Kidney (tissue), 14 donors: ENCODE data around the gene RELT. TPM values are rescaled to one million over a fixed set of nuclear protein-coding genes. Genes with fewer than 3 reads are reported as not detected.

Experiments
- DNase-seq, 5 donors: peaks; one replicate each; pipeline ENCODE4 v3.0.0-alpha.2; 2013 to 2020
- FAIRE-seq: peaks from 2 replicates; lab custom pipeline; 2012; peaks lifted over from hg19 to GRCh38; lab: Jason Lieb, UNC
- H3K27ac ChIP-seq, 2 donors: one replicate each; pipeline ENCODE4 v1.7.0; 2013; ENCODE audit warnings: low read depth in 2 of 2, low read length in 2 of 2, inconsistent platforms in 1 of 2
- H3K27me3 ChIP-seq: one replicate; pipeline ENCODE4 v1.7.1; 2013; ENCODE audit warnings: low read length, inconsistent platforms; ENCODE audit not compliant: control insufficient read depth, insufficient read depth
- H3K36me3 ChIP-seq, 3 donors: one replicate each; pipeline versions ENCODE4 v1.7.0 to v1.7.1; 2013; ENCODE audit warnings: low read length in 3 of 3, control low read depth in 1 of 3, inconsistent platforms in 1 of 3; ENCODE audit not compliant: insufficient read depth in 3 of 3, control insufficient read depth in 2 of 3
- H3K4me1 ChIP-seq, 3 donors: one replicate each; pipeline versions ENCODE4 v1.7.0 to v1.7.1; 2013; ENCODE audit warnings: low read length in 3 of 3, inconsistent platforms in 1 of 3, low read depth in 1 of 3; ENCODE audit not compliant: control insufficient read depth in 2 of 3, insufficient read depth in 2 of 3
- H3K4me3 ChIP-seq, 3 donors: one replicate each; pipeline versions ENCODE4 v1.7.0 to v1.8.1; 2013; ENCODE audit warnings: low read length in 3 of 3, control low read depth in 1 of 3, inconsistent platforms in 1 of 3
- H3K9ac ChIP-seq, 3 donors: one replicate each; pipeline versions ENCODE4 v1.7.0 to v1.7.1; 2013; ENCODE audit warnings: low read length in 3 of 3, control low read depth in 1 of 3, inconsistent platforms in 1 of 3
- H3K9me3 ChIP-seq, 3 donors: one replicate each; pipeline versions ENCODE4 v1.7.0 to v1.7.1; 2013; ENCODE audit warnings: low read length in 3 of 3, control low read depth in 1 of 3, inconsistent platforms in 1 of 3; ENCODE audit not compliant: control insufficient read depth in 2 of 3, insufficient read depth in 1 of 3
- CTCF ChIP-seq: IDR thresholded peaks from 3 replicates; pipeline ENCODE4 v1.5.1; 2012; ENCODE audit warnings: mild to moderate bottlenecking, moderate library complexity, borderline replicate concordance; ENCODE audit not compliant: insufficient read depth; ENCODE audit errors: extremely low read depth
- intact Hi-C: fragments of 100-400 bp; cut with DNase I; formaldehyde crosslinking; loops from one replicate; pipeline ENCODE4 v1.11.1; 2022
- polyA plus RNA-seq: library from polyadenylated mRNA; stranded (reverse); fragments of 350-450 nt; fragmentation: Illumina TruSeq; extraction: RNeasy Lipid Tissue Mini Kit (QIAGEN cat#74804); gene quantifications from one replicate; pipeline ENCODE4 v1.2.3, GENCODE V29; 2014; ENCODE audit warnings: low read depth, low replicate concordance; ENCODE audit not compliant: insufficient read depth
- total RNA-seq: library from RNA; stranded (reverse); fragmentation: NEBNext Ultra II Directional; extraction: Animal tissue kit (Norgen Biotek cat#: 25700); gene quantifications from one replicate; pipeline ENCODE4 v1.2.1, GENCODE V29; 2021
- donor health status: control.
- donor health status: control.
- donor health status: control.
- donor health status: control.
- donor health status: control.
- donor health status: DM: yes; HTN: yes; CAD: no.
- donor health status: Normal renal cell carcinoma (clear cell type).

The RELT gene
- total and polyA plus RNA-seq, 2 donors from 2014 or later: 1.0 to 8.7 TPM

GRCh38 chr11:73396985-73397384 lies 20.8 kb downstream of the RELT start:
- H3K9ac ChIP-seq: no peak overlapping the region
- TF ChIP-seq CTCF: no peak
- no peaks in the 10 kb centered on the region for H3K36me3 ChIP-seq
- intact Hi-C loops: loop anchor here (10.0 kb wide), 2 partner anchors 52 to 102 kb away; no protein-coding TSS in a partner anchor
- H3K4me1 ChIP-seq: peaks cover 0 to 2% (median 0%) of the 10 kb centered on the region in 3 donors
- no peak for FAIRE-seq
- no peaks in the 10 kb centered on the region for H3K27me3 ChIP-seq
- H3K4me3 ChIP-seq: no peak overlapping the region
- no peak for DNase-seq
- no peaks in the 10 kb centered on the region for H3K9me3 ChIP-seq
- H3K27ac ChIP-seq: no peak overlapping the region

- no peaks in the 10 kb centered on the region for H3K9me3 ChIP-seq
- H3K36me3 ChIP-seq: no peaks in the 10 kb centered on the region
- FAIRE-seq: no peak
- H3K9ac ChIP-seq: no peak overlapping the region
- no peak overlapping the region for H3K4me3 ChIP-seq
- no peaks in the 10 kb centered on the region for H3K27me3 ChIP-seq
- DNase-seq: no peak
- H3K4me1 ChIP-seq: peaks cover 0 to 2% (median 0%) of the 10 kb centered on the region in 3 donors
- TF ChIP-seq CTCF: no peak
- intact Hi-C loops: loop anchor here (10.0 kb wide), 2 partner anchors 53 to 103 kb away; no protein-coding TSS in a partner anchor
- no peak overlapping the region for H3K27ac ChIP-seq
These were observed 21.4 kb downstream of the RELT start for GRCh38 chr11:73397468-73398131.

DNA sequence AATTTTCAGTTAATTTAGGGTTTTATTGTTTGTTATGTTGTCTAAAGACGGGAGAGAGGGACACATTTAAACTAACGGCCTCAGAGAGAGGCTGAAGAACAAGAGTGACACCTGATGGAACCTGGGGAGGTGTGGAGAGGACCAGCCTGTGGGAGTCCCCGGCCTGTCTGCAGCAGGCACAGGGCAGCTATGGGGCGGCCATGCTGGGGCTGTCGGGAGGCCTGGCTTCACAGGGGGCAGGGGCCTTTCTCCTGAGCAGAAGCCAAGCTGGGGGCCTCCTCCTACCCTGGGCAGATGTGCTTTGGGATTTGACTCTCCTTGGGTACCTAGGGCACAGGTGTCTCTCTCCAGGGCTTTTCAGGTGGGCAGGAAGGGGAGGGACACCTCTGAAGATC lies 21.9 kb downstream of the RELT start:
- Histone ChIP-seq H3K9me3 (no peaks in the 10 kb centered on the region), H3K27ac (no peak overlapping the region), H3K4me1 (peaks cover 0 to 2% (median 0%) of the 10 kb centered on the region in 3 donors), H3K4me3 (no peak overlapping the region), H3K27me3 (no peaks in the 10 kb centered on the region), H3K9ac (no peak overlapping the region), H3K36me3 (no peaks in the 10 kb centered on the region)
- TF ChIP-seq CTCF: no peak
- DNase-seq (no peak), FAIRE-seq (no peak)
- intact Hi-C loops: loop anchor here (10.0 kb wide), 2 partner anchors 53 to 103 kb away; no protein-coding TSS in a partner anchor
